Smooth muscle cell (in vitro differentiated cells): Measurements from ENCODE around the gene MDC1. TPM values are rescaled to one million over a fixed set of nuclear protein-coding genes. Genes with fewer than 3 reads are reported as not detected.

ENCODE experiments used
- DNase-seq: peaks from one replicate; lab custom pipeline; 2025; ENCODE audit not compliant: unreplicated experiment; lab: John Stamatoyannopoulos, UW
- H2AFZ ChIP-seq: fragments of 200-600 bp; sonication (generic); 2 replicates; pipeline ENCODE4 v1.6.0; 2016; ENCODE audit warnings: antibody characterized with exemption, low read depth, mild to moderate bottlenecking
- H3F3A ChIP-seq: fragments of 200-600 bp; sonication (generic); 2 replicates; pipeline ENCODE4 v1.6.0; 2017; ENCODE audit warnings: antibody characterized with exemption, low read depth
- H3K27ac ChIP-seq: fragments of 200-600 bp; sonication (generic); 2 replicates; pipeline ENCODE4 v1.5.1; 2016; ENCODE audit warnings: low read depth, mild to moderate bottlenecking
- H3K27me3 ChIP-seq: fragments of 200-600 bp; sonication (generic); 2 replicates; pipeline ENCODE4 v1.6.1; 2016; ENCODE audit warnings: low read depth, mild to moderate bottlenecking
- H3K36me3 ChIP-seq: fragments of 200-600 bp; sonication (generic); 2 replicates; pipeline ENCODE4 v1.5.1; 2016; ENCODE audit warnings: low read depth
- H3K4me1 ChIP-seq: fragments of 200-600 bp; sonication (generic); 2 replicates; pipeline ENCODE4 v1.5.1; 2016; ENCODE audit warnings: low read depth
- H3K4me2 ChIP-seq: fragments of 200-600 bp; sonication (generic); 2 replicates; pipeline ENCODE4 v1.6.0; 2016; ENCODE audit warnings: mild to moderate bottlenecking
- H3K4me3 ChIP-seq: fragments of 200-600 bp; sonication (generic); 2 replicates; pipeline ENCODE4 v1.5.1; 2016; ENCODE audit warnings: mild to moderate bottlenecking
- H3K79me2 ChIP-seq: fragments of 200-600 bp; sonication (generic); 2 replicates; pipeline ENCODE4 v1.6.0; 2016; ENCODE audit warnings: low read depth, mild to moderate bottlenecking
- H3K9ac ChIP-seq: fragments of 200-600 bp; sonication (generic); 2 replicates; pipeline ENCODE4 v1.6.0; 2016; ENCODE audit warnings: low read depth
- H3K9me3 ChIP-seq: fragments of 200-600 bp; sonication (generic); replicated peaks from 2 replicates; pipeline ENCODE4 v1.5.1; 2016; ENCODE audit warnings: low read depth
- H4K20me1 ChIP-seq: fragments of 200-600 bp; sonication (generic); 2 replicates; pipeline ENCODE4 v1.6.0; 2016; ENCODE audit warnings: low read depth
- CTCF ChIP-seq: fragments of 200-600 bp; sonication (generic); IDR thresholded peaks from 2 replicates; pipeline ENCODE4 v1.5.1; 2017; ENCODE audit warnings: borderline replicate concordance, mild to moderate bottlenecking, antibody characterized with exemption; ENCODE audit not compliant: insufficient read depth, poor library complexity, severe bottlenecking
- WGBS: methylation state at CpG from one replicate; pipeline ENCODE4 v1.1.7; 2016; ENCODE audit warnings: low lambda C conversion rate; 5-methylcytosine and 5-hydroxymethylcytosine counted together
- polyA plus RNA-seq: library from polyadenylated mRNA; unstranded; fragments of >200 nt; fragmentation: Nextera tagmentation; extraction: Ambion mirVana; gene quantifications from 2 replicates; pipeline ENCODE4 v1.2.1, GENCODE V29; 2016
- small RNA-seq: library from RNA; depleted of rRNA; stranded (forward); fragments of <200 nt; gene quantifications from one replicate; pipeline ENCODE3, GENCODE V24; 2014
- total RNA-seq: library from RNA; depleted of rRNA; stranded (reverse); fragments of >200 nt; gene quantifications from 2 replicates; pipeline ENCODE4 v1.2.3, GENCODE V29; 2014

Gene MDC1
- total and polyA plus RNA-seq, 2 experiments from 2014 or later: 7.0 to 17.1 TPM

- Histone ChIP-seq H3K4me1 (no peaks in the 10 kb centered on the region), H3K36me3 (peaks cover 7% of the 10 kb centered on the region), H3K27me3 (no peaks in the 10 kb centered on the region), H3K27ac (no peak overlapping the region), H4K20me1 (no peaks in the 10 kb centered on the region), H2AFZ (no peak overlapping the region), H3F3A (no peaks in the 10 kb centered on the region), H3K79me2 (no peaks in the 10 kb centered on the region), H3K9ac (no peak overlapping the region), H3K4me2 (no peak overlapping the region), H3K9me3 (no peaks in the 10 kb centered on the region), H3K4me3 (no peak overlapping the region)
- 98% methylated on average over 3 of the region's 3 CpGs for WGBS
- TF ChIP-seq CTCF: no peak
- DNase-seq: no peak
These were observed 61.4 kb downstream of the MDC1 start for GRCh38 chr6:30655743-30656094.

- no peak overlapping the region for H3K27ac ChIP-seq
- H4K20me1 ChIP-seq: no peaks in the 10 kb centered on the region
- H3K4me3 ChIP-seq: no peak overlapping the region
- TF ChIP-seq CTCF: no peak
- H3K79me2 ChIP-seq: no peaks in the 10 kb centered on the region
- H3K9ac ChIP-seq: no peak overlapping the region
- H3K36me3 ChIP-seq: peaks cover 7% of the 10 kb centered on the region
- no peak overlapping the region for H2AFZ ChIP-seq
- DNase-seq: no peak
- no peaks in the 10 kb centered on the region for H3K27me3 ChIP-seq
- WGBS: 98% methylated on average over 19 of the region's 19 CpGs
- no peak overlapping the region for H3K4me2 ChIP-seq
- H3K4me1 ChIP-seq: no peaks in the 10 kb centered on the region
- H3F3A ChIP-seq: no peaks in the 10 kb centered on the region
- H3K9me3 ChIP-seq: no peaks in the 10 kb centered on the region
These were observed 62.0 kb downstream of the MDC1 start for GRCh38 chr6:30654798-30655742.

- H3K4me2 ChIP-seq: no peak overlapping the region
- H3F3A ChIP-seq: no peaks in the 10 kb centered on the region
- no peak overlapping the region for H2AFZ ChIP-seq
- H3K4me1 ChIP-seq: peaks cover 6% of the 10 kb centered on the region
- H3K9me3 ChIP-seq: no peaks in the 10 kb centered on the region
- DNase-seq: no peak
- no peaks in the 10 kb centered on the region for H4K20me1 ChIP-seq
- no peak for TF ChIP-seq CTCF
- no peaks in the 10 kb centered on the region for H3K79me2 ChIP-seq
- WGBS: 98% methylated on average over 12 of the region's 12 CpGs
- H3K9ac ChIP-seq: no peak overlapping the region
- H3K36me3 ChIP-seq: peaks cover 4% of the 10 kb centered on the region
- no peak overlapping the region for H3K4me3 ChIP-seq
- H3K27ac ChIP-seq: no peak overlapping the region
- H3K27me3 ChIP-seq: no peaks in the 10 kb centered on the region
These were observed 65.9 kb downstream of the MDC1 start for GRCh38 chr6:30651143-30651542.

Small RNAs within 50 kb of the gene (small RNA-seq; reads per million reads assigned to genes)
- gene RF00019 (not detected), gene RN7SL353P (not detected)

Other genes starting within 250 kb of the MDC1 start
- 97.3 and 104 TPM in 2 replicates for gene HLA-E, start 227.8 kb downstream of the MDC1 start, total RNA-seq
- 126 and 134 TPM in 2 replicates for gene HLA-E, start 227.8 kb downstream of the MDC1 start, polyA plus RNA-seq
- gene GNL1, start 160.8 kb downstream of the MDC1 start, total RNA-seq: 16.5 and 27.2 TPM in 2 replicates
- gene GNL1, start 160.8 kb downstream of the MDC1 start, polyA plus RNA-seq: 92.7 and 104 TPM in 2 replicates
- 12.7 and 29.4 TPM in 2 replicates for gene PRR3, start 160.0 kb downstream of the MDC1 start, total RNA-seq
- gene PRR3, start 160.0 kb downstream of the MDC1 start, polyA plus RNA-seq: 10.2 and 13.1 TPM in 2 replicates
- gene ABCF1, start 145.8 kb downstream of the MDC1 start, total RNA-seq: 25.2 and 34.7 TPM in 2 replicates
- gene ABCF1, start 145.8 kb downstream of the MDC1 start, polyA plus RNA-seq: 39.1 and 57.3 TPM in 2 replicates
- gene PPP1R10, start 100.0 kb downstream of the MDC1 start, total RNA-seq: 42.1 and 65.1 TPM in 2 replicates
- 36.1 and 50.2 TPM in 2 replicates for gene PPP1R10, start 100.0 kb downstream of the MDC1 start, polyA plus RNA-seq
- 38.7 and 53.2 TPM in 2 replicates for gene MRPS18B, start 99.4 kb downstream of the MDC1 start, total RNA-seq
- gene MRPS18B, start 99.4 kb downstream of the MDC1 start, polyA plus RNA-seq: 70.0 and 88.6 TPM in 2 replicates
- gene ATAT1, start 90.4 kb downstream of the MDC1 start, total RNA-seq: 8.5 and 9.4 TPM in 2 replicates
- gene ATAT1, start 90.4 kb downstream of the MDC1 start, polyA plus RNA-seq: 16.5 and 18.8 TPM in 2 replicates
- 1.8 and 4.3 TPM in 2 replicates for gene C6orf136, start 70.1 kb downstream of the MDC1 start, total RNA-seq
- 5.3 and 8.8 TPM in 2 replicates for gene C6orf136, start 70.1 kb downstream of the MDC1 start, polyA plus RNA-seq
- gene DHX16, start 44.3 kb downstream of the MDC1 start, total RNA-seq: 12.4 and 16.0 TPM in 2 replicates
- 23.5 and 29.0 TPM in 2 replicates for gene DHX16, start 44.3 kb downstream of the MDC1 start, polyA plus RNA-seq
- gene PPP1R18, start 30.6 kb downstream of the MDC1 start, total RNA-seq: 42.7 and 55.3 TPM in 2 replicates
- gene PPP1R18, start 30.6 kb downstream of the MDC1 start, polyA plus RNA-seq: 41.6 and 51.6 TPM in 2 replicates
- gene NRM, start 26.3 kb downstream of the MDC1 start, total RNA-seq: 14.6 and 25.8 TPM in 2 replicates
- 28.5 and 31.8 TPM in 2 replicates for gene NRM, start 26.3 kb downstream of the MDC1 start, polyA plus RNA-seq
- 1,002 and 1,039 TPM in 2 replicates for gene TUBB, start 3.1 kb upstream of the MDC1 start, total RNA-seq
- gene TUBB, start 3.1 kb upstream of the MDC1 start, polyA plus RNA-seq: 855 and 1,009 TPM in 2 replicates
- gene FLOT1, start 25.4 kb upstream of the MDC1 start, total RNA-seq: 79.8 and 87.6 TPM in 2 replicates
- gene FLOT1, start 25.4 kb upstream of the MDC1 start, polyA plus RNA-seq: 117 and 146 TPM in 2 replicates
- gene IER3, start 27.3 kb upstream of the MDC1 start, total RNA-seq: 732 and 736 TPM in 2 replicates
- 708 and 811 TPM in 2 replicates for gene IER3, start 27.3 kb upstream of the MDC1 start, polyA plus RNA-seq
- gene DDR1, start 167.2 kb upstream of the MDC1 start, total RNA-seq: 30.7 and 82.6 TPM in 2 replicates
- 23.8 and 77.3 TPM in 2 replicates for gene DDR1, start 167.2 kb upstream of the MDC1 start, polyA plus RNA-seq
- 15.6 and 24.8 TPM in 2 replicates for gene GTF2H4, start 190.9 kb upstream of the MDC1 start, total RNA-seq
- gene GTF2H4, start 190.9 kb upstream of the MDC1 start, polyA plus RNA-seq: 7.2 and 9.5 TPM in 2 replicates
- 15.1 and 18.4 TPM in 2 replicates for gene VARS2, start 197.0 kb upstream of the MDC1 start, total RNA-seq
- gene VARS2, start 197.0 kb upstream of the MDC1 start, polyA plus RNA-seq: 15.4 and 19.6 TPM in 2 replicates
- gene SFTA2, start 214.9 kb upstream of the MDC1 start, total RNA-seq: not detected in 2 replicates
- not detected in 2 replicates for gene SFTA2, start 214.9 kb upstream of the MDC1 start, polyA plus RNA-seq
- gene MUCL3, start 223.7 kb upstream of the MDC1 start, total RNA-seq: 0.31 TPM in 1 of 2 replicates, not detected in the other
- gene MUCL3, start 223.7 kb upstream of the MDC1 start, polyA plus RNA-seq: not detected in 2 replicates